ENCODE measurements around the gene KRTAP20-3.

Gene KRTAP20-3

DNA sequence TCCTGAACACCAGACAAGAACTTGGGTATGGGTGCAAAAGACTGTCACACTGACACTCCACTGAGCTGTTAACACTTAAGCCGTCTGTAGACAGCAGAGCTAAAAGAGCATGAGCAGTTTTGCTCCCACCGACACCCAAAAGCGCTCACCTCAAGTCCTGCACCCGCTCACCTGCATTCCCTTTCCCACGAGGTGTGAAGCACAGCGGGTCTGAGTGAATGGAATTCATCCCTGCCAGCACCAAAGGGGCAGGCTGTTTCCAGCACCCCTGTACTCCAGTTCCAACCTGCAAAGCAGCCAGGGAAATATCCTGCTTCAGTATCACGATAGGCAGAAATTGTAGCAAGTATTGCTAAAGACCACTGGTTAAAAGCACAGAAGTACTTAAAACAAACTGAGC lies 47.2 kb downstream of the KRTAP20-3 start:
- no peak for DNase-seq

All from RPMI8226 (cell line).